IPS-18a (cell line): ENCODE results near the gene IL1RAP.

Source experiments
- H3K27ac ChIP-seq: one replicate; pipeline ENCODE4 v1.5.1; 2013; ENCODE audit warnings: low read length
- H3K27me3 ChIP-seq: one replicate; pipeline ENCODE4 v1.6.1; 2013; ENCODE audit warnings: mild to moderate bottlenecking, low read length; ENCODE audit not compliant: control insufficient read depth, insufficient read depth
- H3K36me3 ChIP-seq: one replicate; pipeline ENCODE4 v1.6.1; 2013; ENCODE audit warnings: low read depth, low read length; ENCODE audit not compliant: control insufficient read depth
- H3K4me1 ChIP-seq: one replicate; pipeline ENCODE4 v1.6.1; 2013; ENCODE audit warnings: low read depth, low read length; ENCODE audit not compliant: control insufficient read depth
- H3K4me3 ChIP-seq: one replicate; pipeline ENCODE4 v1.5.1; 2013; ENCODE audit warnings: low read length
- H3K9ac ChIP-seq: one replicate; pipeline ENCODE4 v1.6.1; 2013; ENCODE audit warnings: mild to moderate bottlenecking, low read length, moderate library complexity
- H3K9me3 ChIP-seq: one replicate; pipeline ENCODE4 v1.6.1; 2013; ENCODE audit warnings: low read depth, low read length; ENCODE audit not compliant: control insufficient read depth

IL1RAP gene

DNA sequence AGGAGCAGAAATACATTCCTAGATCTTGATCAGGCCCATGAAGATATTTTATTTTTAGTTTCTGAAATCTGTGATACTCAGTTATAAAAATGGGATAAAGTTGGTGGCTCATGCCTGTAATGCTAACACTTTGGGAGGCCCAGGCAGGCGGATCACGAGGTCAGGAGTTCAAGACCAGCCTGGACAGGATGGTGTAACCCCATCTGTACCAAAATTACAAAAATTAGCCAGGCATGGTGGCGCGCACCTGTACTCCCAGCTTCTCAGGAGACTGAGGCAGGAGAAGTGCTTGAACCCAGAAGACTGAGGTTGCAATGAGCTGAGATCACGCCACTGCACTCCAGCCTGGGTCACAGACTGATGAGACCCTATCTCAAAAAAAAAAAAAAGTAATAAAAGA is 105.5 kb downstream of the IL1RAP start:
- Histone ChIP-seq H3K36me3 (no peaks in the 10 kb centered on the region), H3K9me3 (no peaks in the 10 kb centered on the region), H3K4me3 (no peak overlapping the region), H3K4me1 (no peaks in the 10 kb centered on the region), H3K27me3 (no peaks in the 10 kb centered on the region), H3K27ac (no peak overlapping the region), H3K9ac (no peak overlapping the region)

DNA sequence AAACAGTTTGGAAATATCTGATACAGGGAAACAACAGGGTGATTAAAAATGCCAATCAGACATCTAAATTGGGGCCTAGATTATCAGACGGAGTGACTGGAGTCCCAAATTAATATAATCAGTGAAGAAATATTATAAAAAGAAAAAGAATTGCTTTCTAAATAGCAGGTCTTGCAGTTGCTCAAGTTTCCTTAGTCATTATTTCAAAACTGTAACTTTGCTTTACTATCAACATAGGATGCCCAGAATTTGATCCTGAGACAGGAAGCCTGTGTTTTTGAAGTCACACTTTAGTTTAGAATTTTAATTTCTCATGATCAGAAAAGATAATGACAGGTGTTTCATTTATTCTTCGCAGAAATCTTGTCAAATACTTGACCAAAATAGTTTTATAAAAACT is 105.9 kb downstream of the IL1RAP start:
- no peaks in the 10 kb centered on the region for H3K4me1 ChIP-seq
- H3K9me3 ChIP-seq, result no peaks in the 10 kb centered on the region
- no peaks in the 10 kb centered on the region for H3K27me3 ChIP-seq
- H3K4me3 ChIP-seq, result no peak overlapping the region
- no peaks in the 10 kb centered on the region for H3K36me3 ChIP-seq
- H3K9ac ChIP-seq, result no peak overlapping the region
- no peak overlapping the region for H3K27ac ChIP-seq

DNA sequence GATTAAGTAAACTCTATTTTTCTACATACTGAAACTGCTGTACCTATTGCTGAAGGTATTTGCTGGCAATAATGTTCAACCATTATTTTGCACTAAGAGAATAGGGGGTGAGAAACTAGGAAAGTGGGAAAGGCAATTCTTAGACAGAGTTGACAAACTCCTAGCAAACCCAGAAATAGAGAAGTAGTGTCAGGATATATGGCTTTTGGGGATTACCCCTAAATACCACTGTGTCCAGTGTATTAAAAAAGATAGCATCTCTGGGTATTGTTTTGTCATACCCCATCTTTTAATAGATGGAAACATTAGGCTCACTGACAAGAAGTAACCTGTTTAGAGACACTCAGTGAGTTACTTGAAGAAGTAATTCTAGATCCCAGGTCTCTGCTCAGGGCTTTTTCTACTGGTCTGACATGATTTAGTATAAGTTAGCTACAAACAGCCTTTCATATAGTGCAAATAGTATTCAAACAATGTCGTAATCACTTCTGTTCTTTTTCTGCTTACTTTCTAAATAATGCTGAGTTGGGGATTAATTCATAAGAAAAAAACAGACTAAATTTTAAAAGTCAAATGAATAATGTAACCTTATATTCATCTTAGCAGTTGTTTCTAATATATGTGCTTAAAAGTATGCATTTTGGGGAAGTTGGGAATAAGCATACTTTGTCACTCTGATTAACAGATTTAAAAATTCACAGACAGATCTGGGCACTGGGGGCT is 107.2 kb downstream of the IL1RAP start:
- no peaks in the 10 kb centered on the region for H3K4me1 ChIP-seq
- no peak overlapping the region for H3K27ac ChIP-seq
- no peak overlapping the region for H3K4me3 ChIP-seq
- H3K9me3 ChIP-seq, result no peaks in the 10 kb centered on the region
- H3K27me3 ChIP-seq, result no peaks in the 10 kb centered on the region
- no peak overlapping the region for H3K9ac ChIP-seq
- no peaks in the 10 kb centered on the region for H3K36me3 ChIP-seq

DNA sequence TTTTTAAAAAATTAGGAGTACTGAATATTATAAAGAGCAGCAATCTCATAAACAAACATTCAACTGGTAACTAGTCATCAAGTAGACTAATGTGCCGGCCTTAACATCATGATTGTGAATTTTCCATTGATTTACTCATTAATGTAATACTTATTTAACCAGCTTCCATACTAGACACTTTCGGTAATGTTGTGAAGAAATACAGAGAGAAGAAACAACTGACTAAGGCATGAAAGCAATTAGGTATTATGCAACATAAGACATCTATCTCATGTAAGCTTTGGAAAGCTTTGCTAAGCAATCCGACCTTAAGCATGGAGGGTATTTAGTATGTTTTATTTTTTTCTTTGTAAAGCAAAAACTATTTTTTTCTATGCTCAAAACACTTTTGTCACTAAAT is 108.0 kb downstream of the IL1RAP start:
- Histone ChIP-seq H3K27ac (no peak overlapping the region), H3K27me3 (no peaks in the 10 kb centered on the region), H3K4me3 (no peak overlapping the region), H3K36me3 (no peaks in the 10 kb centered on the region), H3K9me3 (no peaks in the 10 kb centered on the region), H3K4me1 (no peaks in the 10 kb centered on the region), H3K9ac (no peak overlapping the region)

- H3K4me3 ChIP-seq, result no peak overlapping the region
- H3K9ac ChIP-seq, result no peak overlapping the region
- no peak overlapping the region for H3K27ac ChIP-seq
- no peaks in the 10 kb centered on the region for H3K4me1 ChIP-seq
- no peaks in the 10 kb centered on the region for H3K36me3 ChIP-seq
- no peaks in the 10 kb centered on the region for H3K9me3 ChIP-seq
- no peaks in the 10 kb centered on the region for H3K27me3 ChIP-seq
Measured at GRCh38 chr3:190624282-190624681, 110.4 kb downstream of the IL1RAP start.

- Histone ChIP-seq H3K36me3 (no peaks in the 10 kb centered on the region), H3K4me1 (no peaks in the 10 kb centered on the region), H3K4me3 (no peak overlapping the region), H3K9me3 (no peaks in the 10 kb centered on the region), H3K27me3 (no peaks in the 10 kb centered on the region), H3K27ac (no peak overlapping the region), H3K9ac (no peak overlapping the region)
Measured at GRCh38 chr3:190626951-190627620, 113.2 kb downstream of the IL1RAP start.

- no peak overlapping the region for H3K9ac ChIP-seq
- no peaks in the 10 kb centered on the region for H3K9me3 ChIP-seq
- H3K36me3 ChIP-seq, result no peaks in the 10 kb centered on the region
Measured at GRCh38 chr3:190629088-190629487, 115.2 kb downstream of the IL1RAP start.

GRCh38 chr3:190631295-190631694 is 117.4 kb downstream of the IL1RAP start:
- H3K9me3 ChIP-seq, result no peaks in the 10 kb centered on the region
- no peak overlapping the region for H3K4me3 ChIP-seq
- H3K36me3 ChIP-seq, result no peaks in the 10 kb centered on the region
- H3K27me3 ChIP-seq, result no peaks in the 10 kb centered on the region
- H3K27ac ChIP-seq, result no peak overlapping the region
- no peak overlapping the region for H3K9ac ChIP-seq
- H3K4me1 ChIP-seq, result no peaks in the 10 kb centered on the region

More at GRCh38 chr3:190629088-190629487, 115.2 kb downstream of the IL1RAP start:
- Histone ChIP-seq H3K27ac (no peak overlapping the region), H3K27me3 (no peaks in the 10 kb centered on the region), H3K4me3 (no peak overlapping the region), H3K4me1 (no peaks in the 10 kb centered on the region)

DNA sequence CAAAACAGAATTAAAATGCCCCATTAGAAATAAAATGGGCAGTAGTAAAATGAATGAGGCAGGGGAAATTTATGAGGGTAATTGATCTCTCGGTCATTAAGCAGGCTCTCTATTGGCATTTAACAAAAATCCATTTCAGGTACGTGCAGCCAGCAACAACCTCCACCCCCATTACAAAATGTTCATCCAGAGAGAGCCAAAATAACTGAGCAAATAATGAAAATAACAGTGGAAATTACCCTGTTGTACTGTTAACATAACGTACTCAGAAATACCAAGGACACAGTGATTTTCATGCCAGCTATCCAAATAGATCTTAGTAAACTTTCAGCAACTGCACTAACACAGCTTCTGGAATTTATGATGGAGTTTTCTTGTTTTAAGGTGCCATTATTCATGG is 127.7 kb downstream of the IL1RAP start:
- Histone ChIP-seq H3K4me3 (no peak overlapping the region), H3K9ac (no peak overlapping the region), H3K36me3 (no peaks in the 10 kb centered on the region), H3K27me3 (no peaks in the 10 kb centered on the region), H3K27ac (no peak overlapping the region), H3K9me3 (no peaks in the 10 kb centered on the region), H3K4me1 (peaks cover 20% of the 10 kb centered on the region)

GRCh38 chr3:190642016-190642415 is 128.1 kb downstream of the IL1RAP start:
- H3K9me3 ChIP-seq, result no peaks in the 10 kb centered on the region
- H3K9ac ChIP-seq, result no peak overlapping the region
- no peaks in the 10 kb centered on the region for H3K27me3 ChIP-seq
- H3K4me1 ChIP-seq, result peaks cover 25% of the 10 kb centered on the region
- no peaks in the 10 kb centered on the region for H3K36me3 ChIP-seq
- no peak overlapping the region for H3K4me3 ChIP-seq
- H3K27ac ChIP-seq, result no peak overlapping the region

DNA sequence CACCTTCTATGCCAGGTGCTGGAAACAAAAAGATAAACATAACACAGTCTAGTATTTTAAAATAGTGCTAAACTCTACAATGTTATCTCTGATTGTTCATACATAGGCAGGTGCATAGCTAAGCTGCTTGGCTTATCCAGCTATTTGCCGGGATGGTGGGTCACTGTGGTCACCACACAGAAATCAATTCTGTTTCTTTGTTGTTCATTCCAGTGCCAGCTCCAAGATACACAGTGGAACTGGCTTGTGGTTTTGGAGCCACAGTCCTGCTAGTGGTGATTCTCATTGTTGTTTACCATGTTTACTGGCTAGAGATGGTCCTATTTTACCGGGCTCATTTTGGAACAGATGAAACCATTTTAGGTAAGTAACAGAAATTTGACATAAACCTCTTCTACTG is 130.2 kb downstream of the IL1RAP start:
- no peaks in the 10 kb centered on the region for H3K27me3 ChIP-seq
- H3K9ac ChIP-seq, result no peak overlapping the region
- no peaks in the 10 kb centered on the region for H3K9me3 ChIP-seq
- no peak overlapping the region for H3K27ac ChIP-seq
- no peaks in the 10 kb centered on the region for H3K36me3 ChIP-seq
- H3K4me3 ChIP-seq, result no peak overlapping the region
- peaks cover 25% of the 10 kb centered on the region for H3K4me1 ChIP-seq

GRCh38 chr3:190644766-190645165 is 130.9 kb downstream of the IL1RAP start:
- H3K36me3 ChIP-seq, result no peaks in the 10 kb centered on the region
- H3K4me1 ChIP-seq, result peaks cover 25% of the 10 kb centered on the region
- H3K9me3 ChIP-seq, result no peaks in the 10 kb centered on the region
- no peak overlapping the region for H3K4me3 ChIP-seq
- no peak overlapping the region for H3K27ac ChIP-seq
- no peaks in the 10 kb centered on the region for H3K27me3 ChIP-seq
- no peak overlapping the region for H3K9ac ChIP-seq
